ENCODE measurements around the gene MZB1. TPM values are rescaled to one million over a fixed set of nuclear protein-coding genes. Genes with fewer than 3 reads are reported as not detected.
"Not testable (repeated sequence)": the region's sequence is repeated elsewhere in the genome, so short reads cannot be mapped to it uniquely, and the experiment has no call there.

The MZB1 gene
- total and polyA plus RNA-seq, 2 experiments from 2014 or later = 0.30 TPM; not detected in 1

DNA sequence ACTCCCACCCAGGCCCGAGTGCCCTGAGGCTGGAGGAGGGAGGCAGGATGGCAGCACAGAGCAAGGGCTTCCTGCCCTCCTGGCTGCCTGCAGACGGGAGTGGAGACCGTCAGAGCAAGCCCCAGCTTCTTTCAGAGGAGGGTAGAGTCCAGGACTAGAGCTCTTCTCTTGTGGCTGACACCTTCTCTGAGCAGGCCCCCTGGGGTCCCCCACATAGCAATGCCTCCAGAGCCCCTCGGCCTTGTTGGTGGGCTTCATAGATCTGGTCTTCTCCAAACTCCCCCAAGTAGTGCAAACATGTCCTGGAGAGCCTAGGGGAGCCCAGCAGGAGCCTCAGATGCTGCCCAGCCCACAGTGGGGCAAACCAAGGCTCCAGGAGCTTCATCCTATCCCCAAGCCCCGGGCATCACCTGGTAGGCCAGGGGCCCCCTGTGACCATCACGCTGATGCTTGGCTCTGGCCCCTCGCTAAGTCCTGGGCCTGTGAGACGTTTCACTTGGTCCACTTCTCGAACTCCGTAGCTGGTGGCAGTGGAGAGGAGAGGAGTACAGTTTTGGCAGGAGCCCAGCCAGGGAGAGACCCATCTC lies 2.0 kb downstream of the MZB1 start:
- DNase-seq (ENCODE audit: low spot score) = no peak
- no peak overlapping the region for H3K4me3 ChIP-seq
- no peaks in the 10 kb centered on the region for H3K9me2 ChIP-seq (replicated peaks; ENCODE audit: insufficient read depth)
- no peak for TF ChIP-seq EZH2 (IDR thresholded peaks at IDR 0.05; ENCODE audit: borderline replicate concordance)
- TF ChIP-seq, protein P1, sequence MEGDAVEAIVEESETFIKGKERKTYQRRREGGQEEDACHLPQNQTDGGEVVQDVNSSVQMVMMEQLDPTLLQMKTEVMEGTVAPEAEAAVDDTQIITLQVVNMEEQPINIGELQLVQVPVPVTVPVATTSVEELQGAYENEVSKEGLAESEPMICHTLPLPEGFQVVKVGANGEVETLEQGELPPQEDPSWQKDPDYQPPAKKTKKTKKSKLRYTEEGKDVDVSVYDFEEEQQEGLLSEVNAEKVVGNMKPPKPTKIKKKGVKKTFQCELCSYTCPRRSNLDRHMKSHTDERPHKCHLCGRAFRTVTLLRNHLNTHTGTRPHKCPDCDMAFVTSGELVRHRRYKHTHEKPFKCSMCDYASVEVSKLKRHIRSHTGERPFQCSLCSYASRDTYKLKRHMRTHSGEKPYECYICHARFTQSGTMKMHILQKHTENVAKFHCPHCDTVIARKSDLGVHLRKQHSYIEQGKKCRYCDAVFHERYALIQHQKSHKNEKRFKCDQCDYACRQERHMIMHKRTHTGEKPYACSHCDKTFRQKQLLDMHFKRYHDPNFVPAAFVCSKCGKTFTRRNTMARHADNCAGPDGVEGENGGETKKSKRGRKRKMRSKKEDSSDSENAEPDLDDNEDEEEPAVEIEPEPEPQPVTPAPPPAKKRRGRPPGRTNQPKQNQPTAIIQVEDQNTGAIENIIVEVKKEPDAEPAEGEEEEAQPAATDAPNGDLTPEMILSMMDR (IDR thresholded peaks at IDR 0.05; ENCODE audit: poor library complexity) = no peak
- no peak for TF ChIP-seq EZH2phosphoT487 (IDR thresholded peaks at IDR 0.05; ENCODE audit: low read depth, severe bottlenecking, unreplicated experiment)
- 80% methylated on average over 10 of the region's 10 CpGs for WGBS (ENCODE audit: low lambda C conversion rate, missing lambda C conversion rate)
- no peak overlapping the region for H3K27ac ChIP-seq
- no peaks in the 10 kb centered on the region for H3K9me3 ChIP-seq (ENCODE audit: low read depth)
- H4K20me1 ChIP-seq (ENCODE audit: insufficient read depth, poor library complexity, severe bottlenecking) = no peaks in the 10 kb centered on the region
- no peaks in the 10 kb centered on the region for H3K36me3 ChIP-seq (replicated peaks; ENCODE audit: insufficient read depth, low read depth)
- H2AFZ ChIP-seq = no peak overlapping the region
- H3K4me2 ChIP-seq = no peak overlapping the region
- no peaks in the 10 kb centered on the region for H3K79me2 ChIP-seq
- peaks cover under 1% of the 10 kb centered on the region for H3K27me3 ChIP-seq
- H3K4me1 ChIP-seq (ENCODE audit: insufficient read depth) = peaks cover 10% of the 10 kb centered on the region

DNA sequence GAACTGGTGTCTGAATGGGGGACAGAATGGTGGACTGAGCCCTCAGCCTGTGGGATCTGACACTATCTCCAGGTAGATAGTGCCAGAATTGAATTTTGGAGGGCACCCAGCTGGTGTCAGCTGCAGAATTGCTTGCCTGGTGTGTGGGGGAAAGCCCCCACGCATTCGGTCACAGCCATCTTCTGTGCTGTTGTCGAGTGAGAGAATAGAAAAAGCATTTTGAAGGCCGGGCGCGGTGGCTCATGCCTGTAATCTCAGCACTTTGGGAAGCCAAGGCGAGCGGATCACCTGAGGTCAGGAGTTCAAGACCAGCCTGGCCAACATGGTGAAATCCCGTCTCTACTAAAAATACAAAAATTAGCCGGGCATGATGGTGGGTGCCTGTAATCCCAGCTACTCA lies 2.8 kb downstream of the MZB1 start:
- not testable (repeated sequence) for H3K4me3 ChIP-seq; H3K79me2 ChIP-seq; H3K27ac ChIP-seq; DNase-seq (ENCODE audit: low spot score); H3K4me2 ChIP-seq; H3K27me3 ChIP-seq; H3K9me2 ChIP-seq (replicated peaks; ENCODE audit: insufficient read depth); H3K36me3 ChIP-seq (replicated peaks; ENCODE audit: insufficient read depth, low read depth); H4K20me1 ChIP-seq (ENCODE audit: insufficient read depth, poor library complexity, severe bottlenecking); H3K9me3 ChIP-seq (ENCODE audit: low read depth); H2AFZ ChIP-seq
- WGBS (ENCODE audit: low lambda C conversion rate, missing lambda C conversion rate) = 94% methylated on average over 10 of the region's 10 CpGs
- H3K4me1 ChIP-seq (ENCODE audit: insufficient read depth) = peaks cover 18% of the 10 kb centered on the region

DNA sequence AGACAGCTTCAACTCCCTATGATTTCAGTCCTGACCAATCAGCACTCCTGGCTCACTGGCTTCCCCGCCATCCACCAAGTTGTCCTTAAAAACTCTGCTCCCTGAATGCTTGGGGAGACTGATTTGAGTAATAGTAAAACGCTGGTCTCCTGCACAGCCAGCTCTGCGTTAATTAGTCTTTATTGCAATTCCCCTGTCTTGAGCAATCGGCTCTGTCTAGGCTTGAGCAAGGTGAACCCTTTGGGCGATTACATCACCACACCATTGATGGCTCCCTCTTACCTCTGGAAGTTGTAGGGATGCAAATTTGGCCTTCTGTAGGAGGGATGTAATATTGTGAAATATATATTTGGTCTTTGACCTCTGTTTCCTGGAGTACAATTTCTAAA lies 3.7 kb downstream of the MZB1 start:
- Histone ChIP-seq H3K4me3 (no peak overlapping the region), H3K36me3 (replicated peaks; ENCODE audit: insufficient read depth, low read depth) (no peaks in the 10 kb centered on the region), H3K4me2 (no peak overlapping the region), H3K4me1 (ENCODE audit: insufficient read depth) (peaks cover 19% of the 10 kb centered on the region), H3K27me3 (no peaks in the 10 kb centered on the region), H4K20me1 (ENCODE audit: insufficient read depth, poor library complexity, severe bottlenecking) (no peaks in the 10 kb centered on the region), H3K9me2 (replicated peaks; ENCODE audit: insufficient read depth) (no peaks in the 10 kb centered on the region), H3K27ac (no peak overlapping the region), H3K9me3 (ENCODE audit: low read depth) (no peaks in the 10 kb centered on the region), H3K79me2 (no peaks in the 10 kb centered on the region), H2AFZ (no peak overlapping the region)
- 80% methylated on average over 5 of the region's 5 CpGs for WGBS (ENCODE audit: low lambda C conversion rate, missing lambda C conversion rate)
- no peak for DNase-seq (ENCODE audit: low spot score)
- no peak for TF ChIP-seq EZH2 (IDR thresholded peaks at IDR 0.05; ENCODE audit: borderline replicate concordance)
- TF ChIP-seq EZH2phosphoT487 (IDR thresholded peaks at IDR 0.05; ENCODE audit: low read depth, severe bottlenecking, unreplicated experiment) = no peak

DNA sequence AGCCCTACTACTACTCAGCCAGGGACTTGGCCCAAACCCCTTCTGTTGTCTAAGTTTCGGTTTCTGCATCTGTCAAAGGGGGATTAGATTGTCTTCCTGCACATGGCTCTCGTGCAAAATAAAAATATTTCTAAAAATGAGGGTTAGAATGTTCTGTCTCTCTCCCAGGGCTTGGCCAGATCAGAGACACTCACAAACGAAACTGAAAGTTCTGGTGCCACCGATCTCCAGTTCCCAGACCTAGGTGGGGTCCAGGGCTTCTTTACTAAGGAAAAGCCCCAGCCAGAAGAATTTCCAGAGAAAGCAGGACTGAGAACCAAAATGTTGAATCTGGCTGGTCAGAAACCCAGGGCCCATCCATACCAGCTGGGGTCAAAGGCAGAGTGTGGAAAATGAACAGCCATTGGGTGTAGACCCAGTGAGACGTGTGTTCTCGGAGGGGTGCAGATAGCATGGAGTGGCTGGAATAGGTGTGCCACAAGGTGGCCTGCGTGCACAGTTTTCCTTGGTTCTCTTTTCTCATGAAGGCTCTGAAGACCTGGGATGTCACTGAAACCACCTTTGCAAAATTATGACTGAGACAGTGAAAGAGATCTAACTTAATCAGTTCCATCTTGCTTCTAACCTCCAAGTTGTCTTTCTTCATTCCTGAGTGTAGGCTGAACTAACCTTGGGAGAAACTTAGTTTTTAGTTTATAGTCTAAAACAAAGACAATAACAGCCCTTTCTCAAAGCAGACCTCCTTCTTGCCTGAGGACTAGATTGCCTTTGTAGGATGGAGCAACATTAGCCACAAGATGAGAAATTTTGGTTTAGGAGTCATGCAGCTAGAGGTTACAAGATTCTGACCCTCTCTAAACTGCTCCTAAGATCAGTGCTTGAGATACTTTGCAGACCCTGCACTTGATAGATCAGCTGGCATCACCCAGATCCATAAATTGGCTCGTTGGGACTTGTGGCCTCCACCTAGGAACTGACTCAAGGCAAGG lies 4.4 kb downstream of the MZB1 start:
- Histone ChIP-seq H4K20me1 (ENCODE audit: insufficient read depth, poor library complexity, severe bottlenecking) (no peaks in the 10 kb centered on the region), H3K4me1 (ENCODE audit: insufficient read depth) (peaks cover 19% of the 10 kb centered on the region), H3K9me2 (replicated peaks; ENCODE audit: insufficient read depth) (no peaks in the 10 kb centered on the region), H3K27ac (no peak overlapping the region), H3K27me3 (no peaks in the 10 kb centered on the region), H3K79me2 (no peaks in the 10 kb centered on the region), H3K9me3 (ENCODE audit: low read depth) (no peaks in the 10 kb centered on the region), H2AFZ (no peak overlapping the region), H3K4me3 (no peak overlapping the region), H3K36me3 (replicated peaks; ENCODE audit: insufficient read depth, low read depth) (no peaks in the 10 kb centered on the region), H3K4me2 (no peak overlapping the region)
- DNase-seq (ENCODE audit: low spot score) = no peak
- TF ChIP-seq EZH2 (IDR thresholded peaks at IDR 0.05; ENCODE audit: borderline replicate concordance) = no peak
- no peak for TF ChIP-seq EZH2phosphoT487 (IDR thresholded peaks at IDR 0.05; ENCODE audit: low read depth, severe bottlenecking, unreplicated experiment)
- 70% methylated on average over 8 of the region's 8 CpGs for WGBS (ENCODE audit: low lambda C conversion rate, missing lambda C conversion rate)
